HEK293 (cell line): Measurements from ENCODE around the gene CD96.

Experiments used
- CTCF ChIA-PET: fragments of 350-600 bp; formaldehyde crosslinking; extraction: SDS; loops from one replicate; lab custom pipeline; 2021; ENCODE audit warnings: antibody characterized with exemption; lab: Yijun Ruan, JAX
- POLR2A ChIA-PET: fragments of 300-600 bp; formaldehyde crosslinking; extraction: SDS; loops from one replicate; lab custom pipeline; 2020; ENCODE audit warnings: antibody characterized with exemption, inconsistent platforms; lab: Yijun Ruan, JAX
- H3K27ac ChIP-seq: fragments of 200-500 bp; sonication (Bioruptor generic); 2 replicates; pipeline ENCODE4 v1.5.1; 2014; ENCODE audit warnings: low read depth, low read length, control low read depth, inconsistent platforms; ENCODE audit errors: extremely low read depth
- H3K36me3 ChIP-seq, 2 experiments: fragments of 200-500 bp in 1 of 2; sonication (Bioruptor generic) in 1 of 2; 1 replicate in 1 of 2; 2 replicates in 1 of 2; pipeline ENCODE4 v1.5.1; 2014 to 2017; ENCODE audit warnings: inconsistent platforms in 2 of 2, low read length in 2 of 2; ENCODE audit not compliant: control insufficient read depth in 2 of 2, insufficient read depth in 1 of 2
- H3K4me1 ChIP-seq: fragments of 200-500 bp; sonication (Bioruptor generic); 2 replicates; pipeline ENCODE4 v1.5.1; 2014; ENCODE audit warnings: mild to moderate bottlenecking, low read length, inconsistent platforms; ENCODE audit not compliant: control insufficient read depth, insufficient read depth
- H3K4me3 ChIP-seq: 2 replicates; pipeline ENCODE4 v1.5.1; 2011; ENCODE audit warnings: low read depth, mild to moderate bottlenecking, control low read depth, low read length, moderate library complexity
- H3K9me3 ChIP-seq: fragments of 200-500 bp; sonication (Bioruptor generic); 2 replicates; pipeline ENCODE4 v1.5.1; 2014; ENCODE audit warnings: low read depth, low read length, inconsistent platforms; ENCODE audit not compliant: control insufficient read depth, insufficient read depth
- OSR2 ChIP-seq: fragments of 450-650 bp; formaldehyde crosslinking; IDR thresholded peaks from 2 replicates; pipeline ENCODE4 v1.5.1; 2016; ENCODE audit warnings: missing biosample characterization, missing genetic modification characterization
- TCF7L2 ChIP-seq: IDR thresholded peaks from 2 replicates; pipeline ENCODE4 v1.6.1; 2011; ENCODE audit warnings: low read depth, mild to moderate bottlenecking, inconsistent platforms, low read length, moderate library complexity, borderline replicate concordance
- ZNF114 ChIP-seq: fragments of 450-650 bp; formaldehyde crosslinking; IDR thresholded peaks from 2 replicates; pipeline ENCODE4 v1.5.0; 2017; ENCODE audit warnings: missing biosample characterization, missing genetic modification characterization
- ZNF146 ChIP-seq: fragments of 450-650 bp; formaldehyde crosslinking; IDR thresholded peaks from 2 replicates; pipeline ENCODE4 v1.5.1; 2016; ENCODE audit warnings: missing biosample characterization, missing genetic modification characterization
- ZNF16 ChIP-seq: fragments of 450-650 bp; formaldehyde crosslinking; IDR thresholded peaks from 2 replicates; pipeline ENCODE4 v1.5.1; 2016; ENCODE audit warnings: low read depth, missing biosample characterization, missing genetic modification characterization
- ZNF174 ChIP-seq: fragments of 450-650 bp; formaldehyde crosslinking; IDR thresholded peaks from 2 replicates; pipeline ENCODE4 v1.5.0; 2017; ENCODE audit warnings: missing biosample characterization, mild to moderate bottlenecking, missing genetic modification characterization
- ZNF175 ChIP-seq: fragments of 450-650 bp; formaldehyde crosslinking; IDR thresholded peaks from 2 replicates; pipeline ENCODE4 v1.5.1; 2016; ENCODE audit warnings: missing biosample characterization, missing genetic modification characterization
- ZNF341 ChIP-seq: fragments of 450-650 bp; formaldehyde crosslinking; IDR thresholded peaks from 2 replicates; pipeline ENCODE4; 2016; ENCODE audit warnings: low read depth, missing biosample characterization, missing genetic modification characterization
- ZNF426 ChIP-seq: fragments of 450-650 bp; formaldehyde crosslinking; IDR thresholded peaks from 2 replicates; pipeline ENCODE4 v1.5.1; 2017; ENCODE audit warnings: missing biosample characterization, missing genetic modification characterization, mild to moderate bottlenecking, inconsistent platforms, moderate library complexity
- ZNF501 ChIP-seq: fragments of 450-650 bp; formaldehyde crosslinking; IDR thresholded peaks from 2 replicates; pipeline ENCODE4 v1.5.1; 2016; ENCODE audit warnings: missing biosample characterization, missing genetic modification characterization
- ZNF510 ChIP-seq: fragments of 450-650 bp; formaldehyde crosslinking; IDR thresholded peaks from 2 replicates; pipeline ENCODE4 v1.5.1; 2018; ENCODE audit warnings: mild to moderate bottlenecking, missing genetic modification characterization, missing biosample characterization; ENCODE audit not compliant: insufficient replicate concordance
- ZNF623 ChIP-seq: fragments of 450-650 bp; formaldehyde crosslinking; IDR thresholded peaks from 2 replicates; pipeline ENCODE4 v1.5.1; 2016; ENCODE audit warnings: missing biosample characterization, missing genetic modification characterization
- ZNF670 ChIP-seq: fragments of 450-650 bp; formaldehyde crosslinking; IDR thresholded peaks from 2 replicates; pipeline ENCODE4 v1.5.1; 2016; ENCODE audit warnings: missing biosample characterization, missing genetic modification characterization, low read depth
- ZNF701 ChIP-seq: fragments of 450-650 bp; formaldehyde crosslinking; IDR thresholded peaks from 2 replicates; pipeline ENCODE4 v1.5.1; 2016; ENCODE audit warnings: missing biosample characterization, missing genetic modification characterization
- ZSCAN23 ChIP-seq: fragments of 450-650 bp; formaldehyde crosslinking; IDR thresholded peaks from 2 replicates; pipeline ENCODE4 v1.5.1; 2016; ENCODE audit warnings: missing biosample characterization, missing genetic modification characterization
- ZXDB ChIP-seq: fragments of 450-650 bp; formaldehyde crosslinking; IDR thresholded peaks from 2 replicates; pipeline ENCODE4 v1.5.1; 2016; ENCODE audit warnings: missing biosample characterization, missing genetic modification characterization
- TF ChIP-seq, protein P1 (sequence below): fragments of 450-650 bp; formaldehyde crosslinking; IDR thresholded peaks from 2 replicates; pipeline ENCODE4 v1.5.1; 2017; ENCODE audit warnings: missing biosample characterization, missing genetic modification characterization
- TF ChIP-seq, protein P2 (sequence below): fragments of 450-650 bp; formaldehyde crosslinking; IDR thresholded peaks from 2 replicates; pipeline ENCODE4 v1.5.1; 2016; ENCODE audit warnings: missing biosample characterization, missing genetic modification characterization
- TF ChIP-seq, protein P3 (sequence below): fragments of 450-650 bp; formaldehyde crosslinking; IDR thresholded peaks from 2 replicates; pipeline ENCODE4 v1.5.1; 2017; ENCODE audit warnings: missing biosample characterization, missing genetic modification characterization
- TF ChIP-seq, protein P4 (sequence below): IDR thresholded peaks from 2 replicates; pipeline ENCODE4 v1.6.1; 2011; ENCODE audit warnings: mild to moderate bottlenecking, low read depth, low read length, borderline replicate concordance
- TF ChIP-seq, protein P5 (sequence below): fragments of 450-650 bp; IDR thresholded peaks from 2 replicates; pipeline ENCODE4 v1.5.1; 2018; ENCODE audit warnings: missing biosample characterization, missing genetic modification characterization

Gene CD96

DNA sequence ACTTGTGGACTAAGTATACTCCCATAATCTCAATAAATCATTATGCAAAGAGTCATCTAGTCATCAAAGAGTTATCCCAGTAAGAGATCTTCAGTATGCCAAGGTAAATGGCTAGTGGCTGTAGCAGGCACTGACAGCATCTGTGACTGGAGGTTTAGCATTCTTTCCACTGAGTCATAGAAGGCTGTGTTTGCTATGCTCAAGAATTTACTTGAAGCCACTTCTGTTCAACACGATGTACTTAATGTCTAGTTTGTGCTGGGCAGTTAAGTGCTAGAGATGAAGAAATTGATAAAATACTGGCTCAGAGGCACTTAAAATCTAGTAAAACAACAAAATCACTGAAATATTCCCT is 40.1 kb downstream of the CD96 start (continued):
- TF ChIP-seq, protein P1, sequence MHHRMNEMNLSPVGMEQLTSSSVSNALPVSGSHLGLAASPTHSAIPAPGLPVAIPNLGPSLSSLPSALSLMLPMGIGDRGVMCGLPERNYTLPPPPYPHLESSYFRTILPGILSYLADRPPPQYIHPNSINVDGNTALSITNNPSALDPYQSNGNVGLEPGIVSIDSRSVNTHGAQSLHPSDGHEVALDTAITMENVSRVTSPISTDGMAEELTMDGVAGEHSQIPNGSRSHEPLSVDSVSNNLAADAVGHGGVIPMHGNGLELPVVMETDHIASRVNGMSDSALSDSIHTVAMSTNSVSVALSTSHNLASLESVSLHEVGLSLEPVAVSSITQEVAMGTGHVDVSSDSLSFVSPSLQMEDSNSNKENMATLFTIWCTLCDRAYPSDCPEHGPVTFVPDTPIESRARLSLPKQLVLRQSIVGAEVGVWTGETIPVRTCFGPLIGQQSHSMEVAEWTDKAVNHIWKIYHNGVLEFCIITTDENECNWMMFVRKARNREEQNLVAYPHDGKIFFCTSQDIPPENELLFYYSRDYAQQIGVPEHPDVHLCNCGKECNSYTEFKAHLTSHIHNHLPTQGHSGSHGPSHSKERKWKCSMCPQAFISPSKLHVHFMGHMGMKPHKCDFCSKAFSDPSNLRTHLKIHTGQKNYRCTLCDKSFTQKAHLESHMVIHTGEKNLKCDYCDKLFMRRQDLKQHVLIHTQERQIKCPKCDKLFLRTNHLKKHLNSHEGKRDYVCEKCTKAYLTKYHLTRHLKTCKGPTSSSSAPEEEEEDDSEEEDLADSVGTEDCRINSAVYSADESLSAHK: no peak
- TF ChIP-seq ZNF146 (tag by site-specific recombination) (no peak), ZSCAN23 (no peak)
- TF ChIP-seq, protein P2, sequence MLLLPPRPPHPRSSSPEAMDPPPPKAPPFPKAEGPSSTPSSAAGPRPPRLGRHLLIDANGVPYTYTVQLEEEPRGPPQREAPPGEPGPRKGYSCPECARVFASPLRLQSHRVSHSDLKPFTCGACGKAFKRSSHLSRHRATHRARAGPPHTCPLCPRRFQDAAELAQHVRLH: no peak
- TF ChIP-seq, protein P3, sequence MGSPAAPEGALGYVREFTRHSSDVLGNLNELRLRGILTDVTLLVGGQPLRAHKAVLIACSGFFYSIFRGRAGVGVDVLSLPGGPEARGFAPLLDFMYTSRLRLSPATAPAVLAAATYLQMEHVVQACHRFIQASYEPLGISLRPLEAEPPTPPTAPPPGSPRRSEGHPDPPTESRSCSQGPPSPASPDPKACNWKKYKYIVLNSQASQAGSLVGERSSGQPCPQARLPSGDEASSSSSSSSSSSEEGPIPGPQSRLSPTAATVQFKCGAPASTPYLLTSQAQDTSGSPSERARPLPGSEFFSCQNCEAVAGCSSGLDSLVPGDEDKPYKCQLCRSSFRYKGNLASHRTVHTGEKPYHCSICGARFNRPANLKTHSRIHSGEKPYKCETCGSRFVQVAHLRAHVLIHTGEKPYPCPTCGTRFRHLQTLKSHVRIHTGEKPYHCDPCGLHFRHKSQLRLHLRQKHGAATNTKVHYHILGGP: no peak

DNA sequence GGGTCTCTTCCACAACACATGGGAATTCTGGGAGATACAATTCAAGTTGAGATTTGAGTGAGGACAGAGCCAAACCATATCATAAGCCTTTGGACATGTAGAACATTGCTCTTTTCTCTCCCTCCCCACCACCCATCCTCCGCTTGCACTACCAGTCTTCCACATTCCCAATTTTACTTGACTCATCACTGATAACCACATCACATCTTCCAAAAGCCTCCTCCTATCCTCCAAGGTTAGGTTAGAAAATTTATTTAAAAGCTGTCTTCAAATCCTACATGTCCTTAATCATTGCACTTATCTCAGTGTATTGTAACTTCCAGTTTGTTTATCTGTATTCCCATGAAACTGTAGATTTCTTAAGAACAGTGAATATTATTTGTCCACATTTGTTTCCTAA is 42.7 kb downstream of the CD96 start:
- H3K4me1 ChIP-seq: no peaks in the 10 kb centered on the region
- no peak overlapping the region for H3K4me3 ChIP-seq
- POLR2A ChIA-PET: no interaction called here
- no peak for TF ChIP-seq ZNF701 (tag by site-specific recombination)
- TF ChIP-seq OSR2 (tag by site-specific recombination): no peak
- TF ChIP-seq, protein P4, sequence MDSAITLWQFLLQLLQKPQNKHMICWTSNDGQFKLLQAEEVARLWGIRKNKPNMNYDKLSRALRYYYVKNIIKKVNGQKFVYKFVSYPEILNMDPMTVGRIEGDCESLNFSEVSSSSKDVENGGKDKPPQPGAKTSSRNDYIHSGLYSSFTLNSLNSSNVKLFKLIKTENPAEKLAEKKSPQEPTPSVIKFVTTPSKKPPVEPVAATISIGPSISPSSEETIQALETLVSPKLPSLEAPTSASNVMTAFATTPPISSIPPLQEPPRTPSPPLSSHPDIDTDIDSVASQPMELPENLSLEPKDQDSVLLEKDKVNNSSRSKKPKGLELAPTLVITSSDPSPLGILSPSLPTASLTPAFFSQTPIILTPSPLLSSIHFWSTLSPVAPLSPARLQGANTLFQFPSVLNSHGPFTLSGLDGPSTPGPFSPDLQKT: no peak
- TF ChIP-seq ZXDB (tag by site-specific recombination): no peak
- TF ChIP-seq, protein P5, sequence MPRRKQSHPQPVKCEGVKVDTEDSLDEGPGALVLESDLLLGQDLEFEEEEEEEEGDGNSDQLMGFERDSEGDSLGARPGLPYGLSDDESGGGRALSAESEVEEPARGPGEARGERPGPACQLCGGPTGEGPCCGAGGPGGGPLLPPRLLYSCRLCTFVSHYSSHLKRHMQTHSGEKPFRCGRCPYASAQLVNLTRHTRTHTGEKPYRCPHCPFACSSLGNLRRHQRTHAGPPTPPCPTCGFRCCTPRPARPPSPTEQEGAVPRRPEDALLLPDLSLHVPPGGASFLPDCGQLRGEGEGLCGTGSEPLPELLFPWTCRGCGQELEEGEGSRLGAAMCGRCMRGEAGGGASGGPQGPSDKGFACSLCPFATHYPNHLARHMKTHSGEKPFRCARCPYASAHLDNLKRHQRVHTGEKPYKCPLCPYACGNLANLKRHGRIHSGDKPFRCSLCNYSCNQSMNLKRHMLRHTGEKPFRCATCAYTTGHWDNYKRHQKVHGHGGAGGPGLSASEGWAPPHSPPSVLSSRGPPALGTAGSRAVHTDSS (tag by site-specific recombination): no peak
- no peak for TF ChIP-seq ZNF426 (tag by site-specific recombination)
- TF ChIP-seq ZNF670 (tag by site-specific recombination): no peak
- TF ChIP-seq ZNF175: no peak
- TF ChIP-seq TCF7L2: no peak
- TF ChIP-seq ZNF510 (tag by site-specific recombination): no peak
- TF ChIP-seq ZNF16 (tag by site-specific recombination): no peak
- TF ChIP-seq ZNF174 (tag by site-specific recombination): no peak
- TF ChIP-seq ZNF501 (tag by site-specific recombination): no peak
- no peak for TF ChIP-seq ZNF341 (tag by site-specific recombination)
- no peak for TF ChIP-seq ZNF623 (tag by site-specific recombination)
- TF ChIP-seq ZNF114: no peak
- no peaks in the 10 kb centered on the region for H3K36me3 ChIP-seq
- no peaks in the 10 kb centered on the region for H3K9me3 ChIP-seq
- CTCF ChIA-PET: no interaction called here
- no peak overlapping the region for H3K27ac ChIP-seq
